Measurements from ENCODE around the gene GJC2. TPM values are rescaled to one million over a fixed set of nuclear protein-coding genes. Genes with fewer than 3 reads are reported as not detected.

Gene GJC2
- total RNA-seq, 1 experiment from 2014 or later, result 0.76 TPM

DNA sequence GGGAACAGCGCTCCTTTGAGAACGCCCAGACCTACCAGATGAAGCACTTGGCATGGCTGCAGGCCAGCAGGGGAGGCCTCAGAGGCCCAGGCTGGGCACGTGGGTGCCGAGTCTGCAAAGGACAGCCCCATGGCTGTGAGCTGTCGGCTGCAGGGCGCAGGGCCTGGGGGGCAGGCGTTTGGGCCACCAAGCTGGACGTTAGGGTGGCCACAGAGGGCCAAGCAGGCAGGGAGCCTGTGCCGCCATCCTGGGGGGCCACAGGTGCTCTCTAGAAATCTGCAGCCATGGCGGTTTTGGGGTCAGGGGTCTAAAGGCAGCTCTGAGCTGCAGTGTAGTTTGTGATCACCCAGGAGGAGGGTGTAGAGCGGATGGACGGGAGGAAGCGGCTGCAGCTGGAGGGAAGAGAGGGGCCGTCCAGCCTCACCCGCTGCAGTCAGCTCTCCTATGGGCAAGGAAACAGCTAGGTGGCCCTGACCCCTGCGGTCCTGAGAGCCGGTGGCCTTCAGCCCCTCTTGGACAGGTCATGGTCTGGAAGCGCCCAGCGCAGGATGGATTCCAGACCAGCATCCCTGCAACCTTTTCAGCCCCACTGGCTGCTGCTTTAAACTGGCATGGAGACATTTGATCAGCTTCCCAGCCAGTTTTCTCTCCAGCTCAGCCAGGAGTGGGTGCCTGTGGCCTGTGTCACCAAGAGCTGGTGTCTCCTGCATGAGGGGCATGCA, 26.9 kb downstream of the GJC2 start:
- RAD21 ChIA-PET (ENCODE audit: low non-redundant PET in 1 of 2, low total read pairs in 2 of 2, uncharacterized antibody in 2 of 2, unreplicated experiment in 2 of 2), result no interaction called here

DNA sequence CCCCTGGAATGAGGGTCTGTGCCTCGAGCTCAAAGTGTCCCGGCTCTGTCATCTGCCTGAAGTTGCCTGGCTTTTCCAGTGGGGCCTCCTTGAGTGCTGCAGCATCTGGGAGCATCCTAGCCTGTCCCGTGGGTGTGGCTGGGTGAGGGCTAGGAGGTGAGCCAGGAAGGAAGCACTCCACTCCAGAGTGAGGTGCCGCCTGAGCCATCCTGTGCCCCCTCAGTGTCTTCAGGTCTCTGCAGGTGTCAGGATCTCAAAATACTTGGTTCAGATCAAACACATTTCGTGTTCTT, 27.4 kb downstream of the GJC2 start:
- Histone ChIP-seq H3K9me2 (ENCODE audit: insufficient read depth) (no peaks in the 10 kb centered on the region), H3K4me3 (replicated peaks in 1 of 2; ENCODE audit: low read depth in 1 of 2, low read length in 2 of 2) (no peak overlapping the region), H3K36me3 (ENCODE audit: control insufficient read depth in 1 of 2, insufficient read depth in 2 of 2, low read length in 2 of 2) (no peaks in the 10 kb centered on the region), H2AFZ (ENCODE audit: low read depth, low read length, poor library complexity, severe bottlenecking) (no peak overlapping the region), H3K9me3 (ENCODE audit: control insufficient read depth in 1 of 2, insufficient read depth in 1 of 2, low read depth in 1 of 2, low read length in 2 of 2) (no peaks in the 10 kb centered on the region), H3K4me1 (ENCODE audit: control insufficient read depth in 1 of 2, insufficient read depth in 2 of 2, low read length in 2 of 2) (peaks cover 5 to 25% of the 10 kb centered on the region in 2 experiments), H3K4me2 (ENCODE audit: low read length) (no peak overlapping the region), H4K20me1 (ENCODE audit: insufficient read depth) (no peaks in the 10 kb centered on the region), H3K9ac (ENCODE audit: low read length) (no peak overlapping the region), H3K27ac (ENCODE audit: low read depth, low read length) (no peak overlapping the region), H3K79me2 (ENCODE audit: insufficient read depth, low read length) (no peaks in the 10 kb centered on the region), H3K27me3 (ENCODE audit: insufficient read depth, low read length) (no peaks in the 10 kb centered on the region)
- POLR2A ChIA-PET, result interaction anchor here (0.9 to 1.6 kb wide), 2 partner anchors 11 to 12 kb away, joined by 3 read pairs; no protein-coding TSS in a partner anchor
- ATAC-seq (no peak), DNase-seq (ENCODE audit: low read depth, low spot score) (no peak)
- intact Hi-C loops (cut with micrococcal nuclease), result no loop called here
- RAD21 ChIA-PET (ENCODE audit: low non-redundant PET in 1 of 2, low total read pairs in 2 of 2, uncharacterized antibody in 2 of 2, unreplicated experiment in 2 of 2), result no interaction called here
- CTCF ChIA-PET, result interaction anchor here (0.6 kb wide), 1 partner anchor 36 kb away, joined by 3 read pairs; no protein-coding TSS in a partner anchor
- no TSS peak for BruUV-seq (replicated peaks)
- no peak for TF ChIP-seq SP1 (IDR thresholded peaks at IDR 0.05; ENCODE audit: low read depth)
- no peak for TF ChIP-seq EGR1 (IDR thresholded peaks at IDR 0.05; ENCODE audit: low read depth)
- TF ChIP-seq, protein P1, sequence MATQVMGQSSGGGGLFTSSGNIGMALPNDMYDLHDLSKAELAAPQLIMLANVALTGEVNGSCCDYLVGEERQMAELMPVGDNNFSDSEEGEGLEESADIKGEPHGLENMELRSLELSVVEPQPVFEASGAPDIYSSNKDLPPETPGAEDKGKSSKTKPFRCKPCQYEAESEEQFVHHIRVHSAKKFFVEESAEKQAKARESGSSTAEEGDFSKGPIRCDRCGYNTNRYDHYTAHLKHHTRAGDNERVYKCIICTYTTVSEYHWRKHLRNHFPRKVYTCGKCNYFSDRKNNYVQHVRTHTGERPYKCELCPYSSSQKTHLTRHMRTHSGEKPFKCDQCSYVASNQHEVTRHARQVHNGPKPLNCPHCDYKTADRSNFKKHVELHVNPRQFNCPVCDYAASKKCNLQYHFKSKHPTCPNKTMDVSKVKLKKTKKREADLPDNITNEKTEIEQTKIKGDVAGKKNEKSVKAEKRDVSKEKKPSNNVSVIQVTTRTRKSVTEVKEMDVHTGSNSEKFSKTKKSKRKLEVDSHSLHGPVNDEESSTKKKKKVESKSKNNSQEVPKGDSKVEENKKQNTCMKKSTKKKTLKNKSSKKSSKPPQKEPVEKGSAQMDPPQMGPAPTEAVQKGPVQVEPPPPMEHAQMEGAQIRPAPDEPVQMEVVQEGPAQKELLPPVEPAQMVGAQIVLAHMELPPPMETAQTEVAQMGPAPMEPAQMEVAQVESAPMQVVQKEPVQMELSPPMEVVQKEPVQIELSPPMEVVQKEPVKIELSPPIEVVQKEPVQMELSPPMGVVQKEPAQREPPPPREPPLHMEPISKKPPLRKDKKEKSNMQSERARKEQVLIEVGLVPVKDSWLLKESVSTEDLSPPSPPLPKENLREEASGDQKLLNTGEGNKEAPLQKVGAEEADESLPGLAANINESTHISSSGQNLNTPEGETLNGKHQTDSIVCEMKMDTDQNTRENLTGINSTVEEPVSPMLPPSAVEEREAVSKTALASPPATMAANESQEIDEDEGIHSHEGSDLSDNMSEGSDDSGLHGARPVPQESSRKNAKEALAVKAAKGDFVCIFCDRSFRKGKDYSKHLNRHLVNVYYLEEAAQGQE (IDR thresholded peaks at IDR 0.05; ENCODE audit: low read depth), result no peak
- TF ChIP-seq ZFX (IDR thresholded peaks at IDR 0.05), result no peak
- TF ChIP-seq RAD21 (IDR thresholded peaks at IDR 0.05; ENCODE audit: low read depth), result no peak
- TF ChIP-seq ZNF274 (IDR thresholded peaks at IDR 0.05; ENCODE audit: low read depth, low read length), result no peak
- TF ChIP-seq JUND (IDR thresholded peaks at IDR 0.05), result no peak

More for the DNA sequence above, 26.9 kb downstream of the GJC2 start:
- Histone ChIP-seq H3K36me3 (ENCODE audit: control insufficient read depth in 1 of 2, insufficient read depth in 2 of 2, low read length in 2 of 2) (no peaks in the 10 kb centered on the region), H2AFZ (ENCODE audit: low read depth, low read length, poor library complexity, severe bottlenecking) (no peak overlapping the region), H3K27me3 (ENCODE audit: insufficient read depth, low read length) (no peaks in the 10 kb centered on the region), H3K27ac (ENCODE audit: low read depth, low read length) (no peak overlapping the region), H3K9ac (ENCODE audit: low read length) (no peak overlapping the region), H3K4me3 (replicated peaks in 1 of 2; ENCODE audit: low read depth in 1 of 2, low read length in 2 of 2) (no peak overlapping the region), H3K9me2 (ENCODE audit: insufficient read depth) (no peaks in the 10 kb centered on the region), H4K20me1 (ENCODE audit: insufficient read depth) (no peaks in the 10 kb centered on the region), H3K9me3 (ENCODE audit: control insufficient read depth in 1 of 2, insufficient read depth in 1 of 2, low read depth in 1 of 2, low read length in 2 of 2) (no peaks in the 10 kb centered on the region), H3K4me2 (ENCODE audit: low read length) (no peak overlapping the region), H3K4me1 (ENCODE audit: control insufficient read depth in 1 of 2, insufficient read depth in 2 of 2, low read length in 2 of 2) (peaks cover 5 to 25% of the 10 kb centered on the region in 2 experiments), H3K79me2 (ENCODE audit: insufficient read depth, low read length) (no peaks in the 10 kb centered on the region)
- CTCF ChIA-PET, result interaction anchor here (0.6 kb wide), 1 partner anchor 37 kb away, joined by 3 read pairs; no protein-coding TSS in a partner anchor
- intact Hi-C loops (cut with micrococcal nuclease), result no loop called here
- DNase-seq (ENCODE audit: low read depth, low spot score) (no peak), ATAC-seq (no peak)
- POLR2A ChIA-PET, result interaction anchor here (0.9 to 1.6 kb wide), 2 partner anchors 11 to 12 kb away, joined by 3 read pairs; no protein-coding TSS in a partner anchor
- BruUV-seq (replicated peaks), result no TSS peak
- TF ChIP-seq, protein P2, sequence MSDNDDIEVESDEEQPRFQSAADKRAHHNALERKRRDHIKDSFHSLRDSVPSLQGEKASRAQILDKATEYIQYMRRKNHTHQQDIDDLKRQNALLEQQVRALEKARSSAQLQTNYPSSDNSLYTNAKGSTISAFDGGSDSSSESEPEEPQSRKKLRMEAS (IDR thresholded peaks at IDR 0.05), result no peak
- TF ChIP-seq CBX3 (IDR thresholded peaks at IDR 0.05; ENCODE audit: low read depth) (no peak), EGR1 (IDR thresholded peaks at IDR 0.05; ENCODE audit: low read depth) (no peak), EZH2 (IDR thresholded peaks at IDR 0.05) (no peak)
- TF ChIP-seq, protein P3, sequence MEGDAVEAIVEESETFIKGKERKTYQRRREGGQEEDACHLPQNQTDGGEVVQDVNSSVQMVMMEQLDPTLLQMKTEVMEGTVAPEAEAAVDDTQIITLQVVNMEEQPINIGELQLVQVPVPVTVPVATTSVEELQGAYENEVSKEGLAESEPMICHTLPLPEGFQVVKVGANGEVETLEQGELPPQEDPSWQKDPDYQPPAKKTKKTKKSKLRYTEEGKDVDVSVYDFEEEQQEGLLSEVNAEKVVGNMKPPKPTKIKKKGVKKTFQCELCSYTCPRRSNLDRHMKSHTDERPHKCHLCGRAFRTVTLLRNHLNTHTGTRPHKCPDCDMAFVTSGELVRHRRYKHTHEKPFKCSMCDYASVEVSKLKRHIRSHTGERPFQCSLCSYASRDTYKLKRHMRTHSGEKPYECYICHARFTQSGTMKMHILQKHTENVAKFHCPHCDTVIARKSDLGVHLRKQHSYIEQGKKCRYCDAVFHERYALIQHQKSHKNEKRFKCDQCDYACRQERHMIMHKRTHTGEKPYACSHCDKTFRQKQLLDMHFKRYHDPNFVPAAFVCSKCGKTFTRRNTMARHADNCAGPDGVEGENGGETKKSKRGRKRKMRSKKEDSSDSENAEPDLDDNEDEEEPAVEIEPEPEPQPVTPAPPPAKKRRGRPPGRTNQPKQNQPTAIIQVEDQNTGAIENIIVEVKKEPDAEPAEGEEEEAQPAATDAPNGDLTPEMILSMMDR (IDR thresholded peaks at IDR 0.05 in 2 of 3, conservative IDR thresholded peaks at IDR 0.05 in 1 of 3; ENCODE audit: borderline replicate concordance in 1 of 3, insufficient read depth in 1 of 3, low read depth in 2 of 3, low read length in 2 of 3), result no peak

Measured in HCT116 (cell line).